Iris pigment epithelial cell (primary cell): Measurements from ENCODE around the gene UNC5A.

Source experiments
- DNase-seq: peaks from one replicate; pipeline ENCODE4 v3.0.0-alpha.2; 2011; ENCODE audit warnings: low read depth

The UNC5A gene

GRCh38 chr5:176821441-176821840, 11.1 kb downstream of the UNC5A start:
- no peak for DNase-seq

GRCh38 chr5:176822041-176822792, 11.9 kb downstream of the UNC5A start:
- no peak for DNase-seq

- DNase-seq, result no peak
Measured at GRCh38 chr5:176822793-176823481, 12.6 kb downstream of the UNC5A start.

- no peak for DNase-seq
Measured at GRCh38 chr5:176823869-176824412, 13.6 kb downstream of the UNC5A start.

- no peak for DNase-seq
Measured at GRCh38 chr5:176824604-176825003, 14.2 kb downstream of the UNC5A start.

GRCh38 chr5:176825234-176825633, 14.9 kb downstream of the UNC5A start:
- DNase-seq, result no peak

- DNase-seq, result no peak
Measured at GRCh38 chr5:176825957-176826356, 15.6 kb downstream of the UNC5A start.

GRCh38 chr5:176827736-176828414, 17.5 kb downstream of the UNC5A start:
- DNase-seq, result no peak

- DNase-seq, result no peak
Measured at GRCh38 chr5:176829320-176829719, 19.0 kb downstream of the UNC5A start.

- DNase-seq, result no peak
Measured at GRCh38 chr5:176830422-176830994, 20.1 kb downstream of the UNC5A start.

GRCh38 chr5:176830995-176831423, 20.6 kb downstream of the UNC5A start:
- DNase-seq, result no peak

GRCh38 chr5:176831425-176831824, 21.1 kb downstream of the UNC5A start:
- DNase-seq, result no peak

GRCh38 chr5:176832162-176832561, 21.8 kb downstream of the UNC5A start:
- DNase-seq, result no peak

GRCh38 chr5:176833286-176833685, 22.9 kb downstream of the UNC5A start:
- no peak for DNase-seq

GRCh38 chr5:176835918-176836317, 25.6 kb downstream of the UNC5A start:
- DNase-seq, result no peak

- DNase-seq, result no peak
Measured at GRCh38 chr5:176836811-176837706, 26.7 kb downstream of the UNC5A start.

GRCh38 chr5:176837707-176838115, 27.4 kb downstream of the UNC5A start:
- DNase-seq, result peak; percentile 86

GRCh38 chr5:176843673-176844072, 33.3 kb downstream of the UNC5A start:
- no peak for DNase-seq

GRCh38 chr5:176844281-176844680, 33.9 kb downstream of the UNC5A start:
- no peak for DNase-seq

- peak; percentile 22 for DNase-seq
Measured at GRCh38 chr5:176844706-176845391, 34.5 kb downstream of the UNC5A start.

- no peak for DNase-seq
Measured at GRCh38 chr5:176845392-176845713, 35.0 kb downstream of the UNC5A start.
